ENCODE data around the gene NAALADL2.

- TF ChIP-seq CTCF (IDR thresholded peaks at IDR 0.05) (no peak), POLR2A (IDR thresholded peaks at IDR 0.05) (no peak)
These were observed 552.3 kb downstream of the NAALADL2 start for GRCh38 chr3:175411405-175411804.
